ACHN (cell line): ENCODE data around the gene ADPGK.
"Not testable (repeated sequence)": the region's sequence is repeated elsewhere in the genome, so short reads cannot be mapped to it uniquely, and the experiment has no call there.

Experiments used
- DNase-seq: peaks from one replicate; pipeline ENCODE4 v3.0.0-alpha.2; 2015
- in situ Hi-C: cut with HindIII; loops from 2 replicates; pipeline ENCODE4 v1.10.0; 2017; ENCODE audit warnings: low sequenced_read_pairs, low pct_ligation_motif_present, low pct_unique_long_range_greater_than_20kb

The ADPGK gene

GRCh38 chr15:72724028-72724427, 59.5 kb downstream of the ADPGK start:
- DNase-seq = no peak
- in situ Hi-C loops = no loop called here

GRCh38 chr15:72722071-72722696, 61.4 kb downstream of the ADPGK start:
- in situ Hi-C loops = no loop called here
- peak; percentile 63 for DNase-seq

- DNase-seq, in situ Hi-C loops: not testable (repeated sequence)
Measured at GRCh38 chr15:72708551-72709303, 74.8 kb downstream of the ADPGK start.

GRCh38 chr15:72706266-72706665, 77.3 kb downstream of the ADPGK start:
- in situ Hi-C loops = no loop called here
- no peak for DNase-seq
